ENCODE results near the gene SRSF4.

The SRSF4 gene

GRCh38 chr1:29200906-29201594 is 19.4 kb upstream of the SRSF4 start:
- no peak for DNase-seq

- DNase-seq: no peak
Observed at GRCh38 chr1:29197993-29198392, 16.3 kb upstream of the SRSF4 start.

- peak; percentile 33 for DNase-seq
Observed at GRCh38 chr1:29197590-29197924, 15.9 kb upstream of the SRSF4 start.

- no peak for DNase-seq
Observed at GRCh38 chr1:29196863-29197589, 15.3 kb upstream of the SRSF4 start.

- DNase-seq: no peak
Observed at GRCh38 chr1:29195881-29196291, 14.2 kb upstream of the SRSF4 start.

GRCh38 chr1:29193879-29194455 is 12.3 kb upstream of the SRSF4 start:
- DNase-seq: no peak

- no peak for DNase-seq
Observed at GRCh38 chr1:29190718-29191117, 9.0 kb upstream of the SRSF4 start.

- no peak for DNase-seq
Observed at GRCh38 chr1:29186707-29187106, 5.0 kb upstream of the SRSF4 start.

- DNase-seq: no peak
Observed at GRCh38 chr1:29186252-29186651, 4.6 kb upstream of the SRSF4 start.

GRCh38 chr1:29183287-29183686 is 1.6 kb upstream of the SRSF4 start:
- DNase-seq: no peak

- DNase-seq: no peak
Observed at GRCh38 chr1:29180497-29181412, 945 bp downstream of the SRSF4 start.

- DNase-seq: no peak
Observed at GRCh38 chr1:29179641-29180184, 2.0 kb downstream of the SRSF4 start.

GRCh38 chr1:29177022-29177705 is 4.5 kb downstream of the SRSF4 start:
- DNase-seq: no peak

GRCh38 chr1:29176576-29176975 is 5.1 kb downstream of the SRSF4 start:
- DNase-seq: no peak

GRCh38 chr1:29172415-29172939 is 9.2 kb downstream of the SRSF4 start:
- no peak for DNase-seq

- no peak for DNase-seq
Observed at GRCh38 chr1:29171521-29171920, 10.2 kb downstream of the SRSF4 start.

- DNase-seq: no peak
Observed at GRCh38 chr1:29171089-29171488, 10.6 kb downstream of the SRSF4 start.

- DNase-seq: no peak
Observed at GRCh38 chr1:29169976-29170375, 11.7 kb downstream of the SRSF4 start.

- no peak for DNase-seq
Observed at GRCh38 chr1:29167904-29168303, 13.8 kb downstream of the SRSF4 start.

- DNase-seq: no peak
Observed at GRCh38 chr1:29166291-29166878, 15.3 kb downstream of the SRSF4 start.

GRCh38 chr1:29164588-29164987 is 17.1 kb downstream of the SRSF4 start:
- no peak for DNase-seq
